Natural killer cell treated with Interleukin-12 subunit alpha and Interleukin-12 subunit beta and Interleukin-15 and Interleukin-18, amount 100 ng/mL, for 72 hours (primary cell): ENCODE results near the gene SHH. TPM values are rescaled to one million over a fixed set of nuclear protein-coding genes. Genes with fewer than 3 reads are reported as not detected.

Experiments
- ATAC-seq, 2 donors: fragments of 150-1000 bp; cut with Tn5 transposase in 1 of 2; sonication (Bioruptor Pico), chemical (Tn5 transposase) in 1 of 2; 2 replicates each; pipeline ENCODE4 v1.10.0; 2021
- DNase-seq: peaks from one replicate; pipeline ENCODE4 v3.0.0; 2022; ENCODE audit warnings: low spot score
- H3K27ac Mint-ChIP-seq, 2 donors: 1 replicate in 1 of 2; 2 replicates in 1 of 2; pipeline ENCODE4 v1.8.0; 2022; ENCODE audit warnings: mixed read lengths in 2 of 2, mild to moderate bottlenecking in 1 of 2, moderate library complexity in 1 of 2
- H3K27me3 Mint-ChIP-seq, 2 donors: 1 replicate in 1 of 2; 2 replicates in 1 of 2; pipeline ENCODE4 v1.8.0; 2022; ENCODE audit warnings: mixed read lengths in 2 of 2
- H3K36me3 Mint-ChIP-seq: one replicate; pipeline ENCODE4 v1.8.0; 2022; ENCODE audit warnings: mixed read lengths
- H3K4me1 Mint-ChIP-seq, 2 donors: 1 replicate in 1 of 2; 2 replicates in 1 of 2; pipeline ENCODE4 v1.8.0; 2022; ENCODE audit warnings: low read depth in 2 of 2, mixed read lengths in 2 of 2, mild to moderate bottlenecking in 1 of 2
- H3K4me3 Mint-ChIP-seq: one replicate; pipeline ENCODE4 v1.8.0; 2022; ENCODE audit warnings: mixed read lengths
- H3K9me3 Mint-ChIP-seq: 2 replicates; pipeline ENCODE4 v1.8.0; 2022; ENCODE audit warnings: mixed read lengths
- total RNA-seq, 2 donors: library from RNA; stranded (reverse); gene quantifications; one replicate each; pipeline ENCODE4 v1.2.3, GENCODE V29; 2022

SHH gene
- total RNA-seq, 2 donors from 2014 or later = not detected

GRCh38 chr7:155793720-155794119 lies 18.5 kb downstream of the SHH start:
- no peak overlapping the region for H3K27ac Mint-ChIP-seq
- H3K36me3 Mint-ChIP-seq = no peaks in the 10 kb centered on the region
- DNase-seq (peak; percentile 49), ATAC-seq (peak in 1 of 2 donors; percentile 17)
- no peaks in the 10 kb centered on the region for H3K9me3 Mint-ChIP-seq
- H3K4me1 Mint-ChIP-seq = no peaks in the 10 kb centered on the region
- H3K4me3 Mint-ChIP-seq = no peak overlapping the region
- H3K27me3 Mint-ChIP-seq = peaks cover 5 to 7% of the 10 kb centered on the region in 2 donors

GRCh38 chr7:155792999-155793560 lies 19.2 kb downstream of the SHH start:
- Mint-ChIP-seq H3K9me3 (no peaks in the 10 kb centered on the region), H3K36me3 (no peaks in the 10 kb centered on the region), H3K4me3 (no peak overlapping the region), H3K27ac (no peak overlapping the region), H3K4me1 (no peaks in the 10 kb centered on the region), H3K27me3 (peaks cover 0 to under 1% of the 10 kb centered on the region in 2 donors)
- no peak for ATAC-seq
- peak; percentile 22 for DNase-seq

GRCh38 chr7:155792315-155792960 lies 19.8 kb downstream of the SHH start:
- DNase-seq (no peak), ATAC-seq (no peak)
- Mint-ChIP-seq H3K4me3 (no peak overlapping the region), H3K27me3 (peaks cover 0 to 3% of the 10 kb centered on the region in 2 donors), H3K36me3 (no peaks in the 10 kb centered on the region), H3K9me3 (no peaks in the 10 kb centered on the region), H3K4me1 (peaks cover 4% of the 10 kb centered on the region in 2 donors), H3K27ac (no peak overlapping the region)

GRCh38 chr7:155791836-155792235 lies 20.4 kb downstream of the SHH start:
- Mint-ChIP-seq H3K27ac (no peak overlapping the region), H3K4me1 (peaks cover 4% of the 10 kb centered on the region in 2 donors), H3K4me3 (no peak overlapping the region), H3K36me3 (no peaks in the 10 kb centered on the region), H3K9me3 (no peaks in the 10 kb centered on the region), H3K27me3 (peaks cover 0 to 3% of the 10 kb centered on the region in 2 donors)
- ATAC-seq (no peak), DNase-seq (no peak)

GRCh38 chr7:155791214-155791737 lies 21.0 kb downstream of the SHH start:
- no peak overlapping the region for H3K4me3 Mint-ChIP-seq
- DNase-seq = peak; percentile 37
- H3K27ac Mint-ChIP-seq = no peak overlapping the region
- H3K9me3 Mint-ChIP-seq = no peaks in the 10 kb centered on the region
- H3K27me3 Mint-ChIP-seq = peaks cover 0 to 3% of the 10 kb centered on the region in 2 donors
- H3K4me1 Mint-ChIP-seq = peaks cover 4% of the 10 kb centered on the region in 2 donors
- H3K36me3 Mint-ChIP-seq = no peaks in the 10 kb centered on the region
- no peak for ATAC-seq

- H3K27ac Mint-ChIP-seq = no peak overlapping the region
- H3K9me3 Mint-ChIP-seq = no peaks in the 10 kb centered on the region
- no peak for DNase-seq
- no peak for ATAC-seq
- no peaks in the 10 kb centered on the region for H3K36me3 Mint-ChIP-seq
- H3K27me3 Mint-ChIP-seq = peaks cover 0 to 3% of the 10 kb centered on the region in 2 donors
- no peak overlapping the region for H3K4me3 Mint-ChIP-seq
- peaks cover 4% of the 10 kb centered on the region in 2 donors for H3K4me1 Mint-ChIP-seq
Measured at GRCh38 chr7:155790666-155791065, 21.6 kb downstream of the SHH start.

- Mint-ChIP-seq H3K4me1 (peaks cover 4% of the 10 kb centered on the region in 2 donors), H3K9me3 (no peaks in the 10 kb centered on the region), H3K27ac (no peak overlapping the region), H3K27me3 (peaks cover 0 to 3% of the 10 kb centered on the region in 2 donors), H3K4me3 (no peak overlapping the region), H3K36me3 (no peaks in the 10 kb centered on the region)
- DNase-seq (peak; percentile 53), ATAC-seq (no peak)
Measured at GRCh38 chr7:155789001-155789725, 23.1 kb downstream of the SHH start.

- no peaks in the 10 kb centered on the region for H3K36me3 Mint-ChIP-seq
- ATAC-seq = no peak
- H3K27me3 Mint-ChIP-seq = peaks cover 0 to 3% of the 10 kb centered on the region in 2 donors
- peak; percentile 59 for DNase-seq
- no peak overlapping the region for H3K27ac Mint-ChIP-seq
- peaks cover 4% of the 10 kb centered on the region in 2 donors for H3K4me1 Mint-ChIP-seq
- no peaks in the 10 kb centered on the region for H3K9me3 Mint-ChIP-seq
- no peak overlapping the region for H3K4me3 Mint-ChIP-seq
Measured at GRCh38 chr7:155788616-155789000, 23.7 kb downstream of the SHH start.

- Mint-ChIP-seq H3K27ac (no peak overlapping the region), H3K9me3 (no peaks in the 10 kb centered on the region), H3K4me1 (peaks cover 4% of the 10 kb centered on the region in 2 donors), H3K36me3 (no peaks in the 10 kb centered on the region), H3K27me3 (peaks cover 0 to 3% of the 10 kb centered on the region in 2 donors), H3K4me3 (no peak overlapping the region)
- no peak for ATAC-seq
- DNase-seq = peak; percentile 54
Measured at GRCh38 chr7:155787171-155787851, 25.0 kb downstream of the SHH start.

GRCh38 chr7:155786491-155786890 lies 25.8 kb downstream of the SHH start:
- Mint-ChIP-seq H3K36me3 (no peaks in the 10 kb centered on the region), H3K27me3 (peaks cover 0 to 3% of the 10 kb centered on the region in 2 donors), H3K4me3 (no peak overlapping the region), H3K27ac (no peak overlapping the region), H3K4me1 (peaks cover 4% of the 10 kb centered on the region in 2 donors), H3K9me3 (no peaks in the 10 kb centered on the region)
- ATAC-seq = no peak
- DNase-seq = no peak

- peak; percentile 20 for DNase-seq
- no peaks in the 10 kb centered on the region for H3K9me3 Mint-ChIP-seq
- no peak overlapping the region for H3K27ac Mint-ChIP-seq
- H3K4me1 Mint-ChIP-seq = peaks cover 4% of the 10 kb centered on the region in 2 donors
- no peak overlapping the region for H3K4me3 Mint-ChIP-seq
- ATAC-seq = no peak
- H3K27me3 Mint-ChIP-seq = peaks cover 0 to 3% of the 10 kb centered on the region in 2 donors
- peaks cover 9% of the 10 kb centered on the region for H3K36me3 Mint-ChIP-seq
Measured at GRCh38 chr7:155785536-155785935, 26.7 kb downstream of the SHH start.

- Mint-ChIP-seq H3K9me3 (no peaks in the 10 kb centered on the region), H3K36me3 (peaks cover 12% of the 10 kb centered on the region), H3K4me3 (no peak overlapping the region), H3K4me1 (peaks cover 0 to 3% of the 10 kb centered on the region in 2 donors), H3K27me3 (no peaks in the 10 kb centered on the region), H3K27ac (peak overlapping the region in 1 of 2 donors; percentile 63)
- DNase-seq (peak; percentile 37), ATAC-seq (no peak)
Measured at GRCh38 chr7:155782466-155782865, 29.8 kb downstream of the SHH start.

GRCh38 chr7:155781433-155781832 lies 30.8 kb downstream of the SHH start:
- ATAC-seq = no peak
- H3K36me3 Mint-ChIP-seq = peaks cover 12% of the 10 kb centered on the region

More at GRCh38 chr7:155781433-155781832, 30.8 kb downstream of the SHH start:
- Mint-ChIP-seq H3K27ac (no peak overlapping the region), H3K9me3 (no peaks in the 10 kb centered on the region), H3K4me1 (peaks cover 0 to 3% of the 10 kb centered on the region in 2 donors), H3K27me3 (no peaks in the 10 kb centered on the region), H3K4me3 (no peak overlapping the region)
- DNase-seq = peak; percentile 28
